22Rv1 (cell line): ENCODE results near the gene TRIM42.

ENCODE experiments used
- H3K27ac ChIP-seq: fragments of 450-650 bp; 2 replicates; pipeline ENCODE4 v1.5.1; 2017
- CTCF ChIP-seq: fragments of 450-650 bp; IDR thresholded peaks from 2 replicates; pipeline ENCODE4 v1.5.1; 2017; ENCODE audit warnings: mild to moderate bottlenecking
- ZFX ChIP-seq: fragments of 450-650 bp; IDR thresholded peaks from 2 replicates; pipeline ENCODE4 v1.6.1; 2017; ENCODE audit warnings: antibody characterized with exemption, borderline replicate concordance

The TRIM42 gene

GRCh38 chr3:140742116-140742515 is 64.3 kb downstream of the TRIM42 start:
- TF ChIP-seq ZFX (no peak), CTCF (no peak)
- no peak overlapping the region for H3K27ac ChIP-seq

- no peak for TF ChIP-seq ZFX
- TF ChIP-seq CTCF = no peak
- no peak overlapping the region for H3K27ac ChIP-seq
These were observed 70.3 kb downstream of the TRIM42 start for GRCh38 chr3:140748171-140748570.

- no peak overlapping the region for H3K27ac ChIP-seq
- TF ChIP-seq CTCF (no peak), ZFX (no peak)
These were observed 71.0 kb downstream of the TRIM42 start for GRCh38 chr3:140748903-140749302.
